Stomach (tissue), 9 donors: ENCODE results near the gene CHCHD3. TPM values are rescaled to one million over a fixed set of nuclear protein-coding genes. Genes with fewer than 3 reads are reported as not detected.

Source experiments
- DNase-seq, 2 donors: peaks; one replicate each; pipeline versions ENCODE4 v3.0.0 to v3.0.0-alpha.2; 2013 to 2019
- H3K27ac ChIP-seq, 5 donors: fragments of 200-600 bp in 4 of 5; sonication (generic) in 4 of 5; one replicate each; pipeline ENCODE4 v1.5.1; 2013 to 2019; ENCODE audit warnings: mild to moderate bottlenecking in 1 of 5, moderate library complexity in 1 of 5
- H3K27me3 ChIP-seq, 3 donors: fragments of 200-600 bp; sonication (generic); one replicate each; pipeline ENCODE4 v1.5.1; 2017 to 2019; ENCODE audit warnings: mixed run types in 1 of 3
- H3K36me3 ChIP-seq, 4 donors: fragments of 200-600 bp; sonication (generic); 1 replicate in 3 of 4; 2 replicates in 1 of 4; pipeline ENCODE4 v1.5.1; 2016 to 2019
- H3K4me1 ChIP-seq, 4 donors: fragments of 200-600 bp; sonication (generic); one replicate each; pipeline ENCODE4 v1.5.1; 2016 to 2019
- H3K4me3 ChIP-seq, 4 donors: fragments of 200-600 bp; sonication (generic) in 3 of 4; one replicate each; pipeline ENCODE4 v1.5.1; 2016 to 2019; ENCODE audit warnings: mild to moderate bottlenecking in 1 of 4
- H3K9me3 ChIP-seq, 4 donors: fragments of 200-600 bp; sonication (generic); one replicate each; pipeline ENCODE4 v1.5.1; 2016 to 2019
- CTCF ChIP-seq, 7 experiments: fragments of 450-650 bp in 4 of 7; fragments of 200-600 bp in 3 of 7; sonication (generic) in 3 of 7; IDR thresholded peaks; one replicate each; pipeline ENCODE4 v1.5.1; 2016 to 2019; ENCODE audit warnings: antibody characterized with exemption in 7 of 7, control low read depth in 2 of 7, mild to moderate bottlenecking in 1 of 7
- EP300 ChIP-seq: sonication (generic); formaldehyde crosslinking; IDR thresholded peaks from one replicate; pipeline ENCODE4 v1.6.1; 2017; ENCODE audit warnings: antibody characterized with exemption
- POLR2A ChIP-seq, 4 donors: fragments of 450-650 bp; IDR thresholded peaks; one replicate each; pipeline ENCODE4 v1.6.1; 2016; ENCODE audit warnings: antibody characterized with exemption in 4 of 4, control low read depth in 2 of 4, mild to moderate bottlenecking in 1 of 4, moderate library complexity in 1 of 4
- POLR2AphosphoS5 ChIP-seq, 3 donors: sonication (generic); formaldehyde crosslinking; IDR thresholded peaks; one replicate each; pipeline ENCODE4 v1.6.1; 2016; ENCODE audit warnings: antibody characterized with exemption in 3 of 3
- WGBS, 5 donors: extraction: QIAGEN DNeasy Blood & Tissue Kit in 3 of 5; methylation state at CpG; one replicate each; pipeline versions ENCODE4 v1.1.5 to v1.1.7; 2013 to 2018; 5-methylcytosine and 5-hydroxymethylcytosine counted together
- intact Hi-C: fragments of 100-400 bp; cut with DNase I; formaldehyde crosslinking; loops from one replicate; pipeline ENCODE4 v1.15.1; 2023; ENCODE audit warnings: low total_unique reads
- polyA plus RNA-seq, 3 donors: library from polyadenylated mRNA; stranded (reverse); fragments of 200-250 nt; gene quantifications; one replicate each; pipeline ENCODE4 v1.2.3, GENCODE V29; 2013
- total RNA-seq, 5 donors: library from RNA; depleted of rRNA; stranded (reverse); fragments of >200 nt; gene quantifications; one replicate each; pipeline versions ENCODE4 v1.1.0 to v1.2.3, GENCODE V29; 2014 to 2016
- donor health status: healthy with polysubstance abuse.
- donor health status: Bipolar disorder and iron deficiency.
- donor health status: healthy.

Gene CHCHD3
- total and polyA plus RNA-seq, 8 donors: 5.8 to 90.9 (median 39.9) TPM

GRCh38 chr7:132980402-132980801 is 101.5 kb downstream of the CHCHD3 start:
- no peaks in the 10 kb centered on the region for H3K36me3 ChIP-seq
- H3K27me3 ChIP-seq: no peaks in the 10 kb centered on the region
- TF ChIP-seq POLR2A (IDR thresholded peaks at IDR 0.05): no peak
- TF ChIP-seq CTCF (IDR thresholded peaks at IDR 0.05): no peak
- no peak for TF ChIP-seq EP300
- no peak for TF ChIP-seq POLR2AphosphoS5 (IDR thresholded peaks at IDR 0.05)
- intact Hi-C loops: no loop called here
- no peak overlapping the region for H3K27ac ChIP-seq
- H3K9me3 ChIP-seq: no peaks in the 10 kb centered on the region
- peaks cover 0 to 13% (median 3%) of the 10 kb centered on the region in 4 donors for H3K4me1 ChIP-seq
- 43 to 75% (median 67%) methylated on average over 1 of the region's 1 CpG for WGBS, 5 donors
- no peak for DNase-seq
- no peak overlapping the region for H3K4me3 ChIP-seq

- intact Hi-C loops: no loop called here
- TF ChIP-seq POLR2AphosphoS5 (IDR thresholded peaks at IDR 0.05) (no peak), POLR2A (IDR thresholded peaks at IDR 0.05) (no peak), EP300 (no peak), CTCF (IDR thresholded peaks at IDR 0.05) (no peak)
- H3K4me3 ChIP-seq: no peak overlapping the region
- H3K36me3 ChIP-seq: peaks cover 0 to 6% (median 6%) of the 10 kb centered on the region in 4 donors
- no peaks in the 10 kb centered on the region for H3K9me3 ChIP-seq
- no peak for DNase-seq
- H3K4me1 ChIP-seq: peaks cover 0 to 13% (median 3%) of the 10 kb centered on the region in 4 donors
- no peaks in the 10 kb centered on the region for H3K27me3 ChIP-seq
- H3K27ac ChIP-seq: no peak overlapping the region
These were observed 102.4 kb downstream of the CHCHD3 start for GRCh38 chr7:132979524-132979923.

- Histone ChIP-seq H3K4me3 (no peak overlapping the region), H3K4me1 (peaks cover 0 to 13% (median 3%) of the 10 kb centered on the region in 4 donors), H3K27ac (no peak overlapping the region), H3K9me3 (no peaks in the 10 kb centered on the region), H3K27me3 (no peaks in the 10 kb centered on the region), H3K36me3 (peaks cover 0 to 27% (median 19%) of the 10 kb centered on the region in 4 donors)
- intact Hi-C loops: no loop called here
- TF ChIP-seq POLR2AphosphoS5 (IDR thresholded peaks at IDR 0.05) (no peak), CTCF (IDR thresholded peaks at IDR 0.05) (no peak), EP300 (no peak), POLR2A (IDR thresholded peaks at IDR 0.05) (no peak)
- DNase-seq: no peak
- WGBS, 5 donors: 34 to 69% (median 60%) methylated on average over 1 of the region's 1 CpG
These were observed 104.7 kb downstream of the CHCHD3 start for GRCh38 chr7:132977234-132977633.

- H3K27ac ChIP-seq: no peak overlapping the region
- no peaks in the 10 kb centered on the region for H3K27me3 ChIP-seq
- intact Hi-C loops: no loop called here
- peaks cover 0 to 5% (median 2%) of the 10 kb centered on the region in 4 donors for H3K4me1 ChIP-seq
- no peak for DNase-seq
- 86 to 100% (median 96%) methylated on average over 1 of the region's 1 CpG for WGBS, 5 donors
- H3K36me3 ChIP-seq: peaks cover 0 to 27% (median 19%) of the 10 kb centered on the region in 4 donors
- no peak overlapping the region for H3K4me3 ChIP-seq
- TF ChIP-seq CTCF (IDR thresholded peaks at IDR 0.05) (no peak), EP300 (no peak), POLR2AphosphoS5 (IDR thresholded peaks at IDR 0.05) (no peak), POLR2A (IDR thresholded peaks at IDR 0.05) (no peak)
- no peaks in the 10 kb centered on the region for H3K9me3 ChIP-seq
These were observed 109.1 kb downstream of the CHCHD3 start for GRCh38 chr7:132972745-132973144.
